H1 (cell line): ENCODE data around the gene MFAP1.
"Not testable (repeated sequence)": the region's sequence is repeated elsewhere in the genome, so short reads cannot be mapped to it uniquely, and the experiment has no call there.

ENCODE experiments used
- CREB1 ChIP-seq: IDR thresholded peaks from 2 replicates; pipeline ENCODE4 v1.6.1; 2012; ENCODE audit warnings: inconsistent platforms
- JUND ChIP-seq: IDR thresholded peaks from 2 replicates; pipeline ENCODE4 v1.6.1; 2011; ENCODE audit warnings: mild to moderate bottlenecking, improper control_type of control experiment, low read length
- KDM1A ChIP-seq: fragments of 200-600, 300-600 bp; sonication (generic); IDR thresholded peaks from 2 replicates; pipeline ENCODE4 v1.7.1; 2016; ENCODE audit warnings: mild to moderate bottlenecking, low read length, borderline replicate concordance
- PHF8 ChIP-seq: fragments of 200-600 bp; sonication (generic); conservative IDR thresholded peaks from 2 replicates; pipeline ENCODE4 v1.7.1; 2012; ENCODE audit warnings: low read depth, mild to moderate bottlenecking, inconsistent platforms, low read length, moderate library complexity
- POLR2A ChIP-seq, 2 experiments: IDR thresholded peaks; 1 replicate in 1 of 2; 2 replicates in 1 of 2; pipeline ENCODE4 v1.6.1; 2011; ENCODE audit warnings: low read depth in 2 of 2, low read length in 2 of 2, mild to moderate bottlenecking in 2 of 2; ENCODE audit errors: control extremely low read depth in 1 of 2
- POLR2AphosphoS5 ChIP-seq: IDR thresholded peaks from 2 replicates; pipeline ENCODE4 v1.6.1; 2011; ENCODE audit warnings: low read depth, low read length
- RAD21 ChIP-seq, 2 experiments: IDR thresholded peaks in 1 of 2; conservative IDR thresholded peaks in 1 of 2; 2 replicates each; pipeline ENCODE4 v1.6.1; 2011; ENCODE audit warnings: low read depth in 2 of 2, low read length in 2 of 2, improper control_type of control experiment in 1 of 2, inconsistent platforms in 1 of 2, mild to moderate bottlenecking in 1 of 2, moderate library complexity in 1 of 2
- RBBP5 ChIP-seq: IDR thresholded peaks from 2 replicates; pipeline ENCODE4 v1.7.1; 2012; ENCODE audit warnings: low read depth, mild to moderate bottlenecking, inconsistent platforms, low read length, moderate library complexity, borderline replicate concordance
- RFX5 ChIP-seq: IDR thresholded peaks from 2 replicates; pipeline ENCODE4 v1.6.1; 2011; ENCODE audit warnings: low read depth, low read length, improper control_type of control experiment, borderline replicate concordance
- SP2 ChIP-seq: IDR thresholded peaks from 2 replicates; pipeline ENCODE4 v1.6.1; 2012; ENCODE audit warnings: mild to moderate bottlenecking, low read length, inconsistent platforms
- TEAD4 ChIP-seq: IDR thresholded peaks from 2 replicates; pipeline ENCODE4 v1.6.1; 2012; ENCODE audit warnings: low read depth, low read length, inconsistent platforms, mixed read lengths
- ZNF274 ChIP-seq: IDR thresholded peaks from 2 replicates; pipeline ENCODE4 v1.7.0; 2012; ENCODE audit warnings: low read length, borderline replicate concordance; ENCODE audit errors: extremely low read depth
- TF ChIP-seq, protein P1 (sequence below), 3 experiments: IDR thresholded peaks; 1 replicate in 2 of 3; 2 replicates in 1 of 3; pipeline versions ENCODE4 v1.5.1 to v1.6.1; 2011; ENCODE audit warnings: low read length in 3 of 3, mild to moderate bottlenecking in 3 of 3, inconsistent platforms in 2 of 3, low read depth in 1 of 3, moderate library complexity in 1 of 3; ENCODE audit not compliant: insufficient read depth in 1 of 3; ENCODE audit errors: control extremely low read depth in 1 of 3
- TF ChIP-seq, protein P2 (sequence below): IDR thresholded peaks from 2 replicates; pipeline ENCODE4 v1.6.1; 2011; ENCODE audit warnings: low read depth, mild to moderate bottlenecking, low read length; ENCODE audit not compliant: insufficient read depth

DNA sequence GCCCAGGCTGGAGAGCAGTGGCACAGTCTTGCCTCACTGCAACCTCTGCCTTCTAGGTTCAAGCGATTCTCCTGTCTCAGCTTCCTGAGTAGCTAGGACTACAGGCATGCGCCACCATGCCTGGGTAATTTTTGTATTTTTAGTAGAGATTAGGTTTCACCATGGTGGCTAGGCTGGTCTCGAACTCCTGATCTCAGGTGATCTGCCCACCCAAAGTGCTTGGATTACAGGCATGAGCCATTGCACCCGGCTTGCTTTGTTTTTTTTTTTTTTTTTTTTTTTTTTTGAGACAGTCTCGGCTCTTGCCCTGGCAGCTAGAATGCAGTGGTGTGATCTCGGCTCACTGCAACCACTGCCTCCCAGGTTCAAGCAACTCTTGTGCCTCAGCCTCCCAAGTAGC lies 8.0 kb upstream of the MFAP1 start:
- not testable (repeated sequence) for TF ChIP-seq ZNF274; SP2; CREB1; POLR2A (IDR thresholded peaks at IDR 0.05; ENCODE audit: control extremely low read depth in 1 of 2, low read depth in 2 of 2, low read length in 2 of 2); RAD21 (IDR thresholded peaks at IDR 0.05 in 1 of 2, conservative IDR thresholded peaks at IDR 0.05 in 1 of 2; ENCODE audit: low read depth in 2 of 2, low read length in 2 of 2); KDM1A; POLR2AphosphoS5; RBBP5; PHF8; JUND; RFX5; TEAD4
- TF ChIP-seq, protein P1, sequence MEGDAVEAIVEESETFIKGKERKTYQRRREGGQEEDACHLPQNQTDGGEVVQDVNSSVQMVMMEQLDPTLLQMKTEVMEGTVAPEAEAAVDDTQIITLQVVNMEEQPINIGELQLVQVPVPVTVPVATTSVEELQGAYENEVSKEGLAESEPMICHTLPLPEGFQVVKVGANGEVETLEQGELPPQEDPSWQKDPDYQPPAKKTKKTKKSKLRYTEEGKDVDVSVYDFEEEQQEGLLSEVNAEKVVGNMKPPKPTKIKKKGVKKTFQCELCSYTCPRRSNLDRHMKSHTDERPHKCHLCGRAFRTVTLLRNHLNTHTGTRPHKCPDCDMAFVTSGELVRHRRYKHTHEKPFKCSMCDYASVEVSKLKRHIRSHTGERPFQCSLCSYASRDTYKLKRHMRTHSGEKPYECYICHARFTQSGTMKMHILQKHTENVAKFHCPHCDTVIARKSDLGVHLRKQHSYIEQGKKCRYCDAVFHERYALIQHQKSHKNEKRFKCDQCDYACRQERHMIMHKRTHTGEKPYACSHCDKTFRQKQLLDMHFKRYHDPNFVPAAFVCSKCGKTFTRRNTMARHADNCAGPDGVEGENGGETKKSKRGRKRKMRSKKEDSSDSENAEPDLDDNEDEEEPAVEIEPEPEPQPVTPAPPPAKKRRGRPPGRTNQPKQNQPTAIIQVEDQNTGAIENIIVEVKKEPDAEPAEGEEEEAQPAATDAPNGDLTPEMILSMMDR (IDR thresholded peaks at IDR 0.05; ENCODE audit: control extremely low read depth in 1 of 3, insufficient read depth in 1 of 3, low read depth in 1 of 3, low read length in 3 of 3) = not testable (repeated sequence)
- TF ChIP-seq, protein P2, sequence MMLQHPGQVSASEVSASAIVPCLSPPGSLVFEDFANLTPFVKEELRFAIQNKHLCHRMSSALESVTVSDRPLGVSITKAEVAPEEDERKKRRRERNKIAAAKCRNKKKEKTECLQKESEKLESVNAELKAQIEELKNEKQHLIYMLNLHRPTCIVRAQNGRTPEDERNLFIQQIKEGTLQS = not testable (repeated sequence)
